HG03457 (cell line): ENCODE results near the gene NIPBL.
A peak's percentile ranks its signal among the peaks of the same experiment; 100 is the strongest.
"Not testable (repeated sequence)": the region's sequence is repeated elsewhere in the genome, so short reads cannot be mapped to it uniquely, and the experiment has no call there.

Source experiments
- ATAC-seq: cut with Tn5 transposase; IDR thresholded peaks from one replicate; pipeline ENCODE4 v1.9.1; 2021; ENCODE audit warnings: moderate number of reproducible peaks; ENCODE audit not compliant: unreplicated experiment

NIPBL gene

GRCh38 chr5:36876299-36876964 is at the start of gene NIPBL:
Gene NIPBL, plus strand, starts transcription at chr5:36876769. Its CDS starts 76,928 bp downstream, at chr5:36953697.
- peak; percentile 45 for ATAC-seq

- ATAC-seq, result no peak
Measured at GRCh38 chr5:36832274-36832673, 44.3 kb upstream of the NIPBL start.

DNA sequence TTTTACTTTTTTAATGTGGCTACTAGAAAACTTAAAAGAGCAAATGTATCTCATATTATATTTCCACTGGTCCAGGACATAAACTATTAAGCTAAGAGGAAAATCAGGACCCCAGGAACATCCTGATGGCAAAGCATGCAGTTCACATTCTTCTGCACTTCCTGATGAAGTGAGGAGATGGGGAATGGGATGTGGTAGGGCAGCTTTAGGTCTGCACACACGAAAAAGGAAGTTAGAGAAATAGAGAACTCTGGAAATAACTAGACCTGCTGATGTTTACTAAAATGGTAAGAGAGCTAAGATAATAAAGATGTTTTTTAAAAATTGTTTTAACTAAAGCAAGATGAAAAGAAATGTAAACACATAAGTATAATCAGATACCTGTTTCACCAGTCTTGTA is 39.7 kb upstream of the NIPBL start:
- no peak for ATAC-seq

DNA sequence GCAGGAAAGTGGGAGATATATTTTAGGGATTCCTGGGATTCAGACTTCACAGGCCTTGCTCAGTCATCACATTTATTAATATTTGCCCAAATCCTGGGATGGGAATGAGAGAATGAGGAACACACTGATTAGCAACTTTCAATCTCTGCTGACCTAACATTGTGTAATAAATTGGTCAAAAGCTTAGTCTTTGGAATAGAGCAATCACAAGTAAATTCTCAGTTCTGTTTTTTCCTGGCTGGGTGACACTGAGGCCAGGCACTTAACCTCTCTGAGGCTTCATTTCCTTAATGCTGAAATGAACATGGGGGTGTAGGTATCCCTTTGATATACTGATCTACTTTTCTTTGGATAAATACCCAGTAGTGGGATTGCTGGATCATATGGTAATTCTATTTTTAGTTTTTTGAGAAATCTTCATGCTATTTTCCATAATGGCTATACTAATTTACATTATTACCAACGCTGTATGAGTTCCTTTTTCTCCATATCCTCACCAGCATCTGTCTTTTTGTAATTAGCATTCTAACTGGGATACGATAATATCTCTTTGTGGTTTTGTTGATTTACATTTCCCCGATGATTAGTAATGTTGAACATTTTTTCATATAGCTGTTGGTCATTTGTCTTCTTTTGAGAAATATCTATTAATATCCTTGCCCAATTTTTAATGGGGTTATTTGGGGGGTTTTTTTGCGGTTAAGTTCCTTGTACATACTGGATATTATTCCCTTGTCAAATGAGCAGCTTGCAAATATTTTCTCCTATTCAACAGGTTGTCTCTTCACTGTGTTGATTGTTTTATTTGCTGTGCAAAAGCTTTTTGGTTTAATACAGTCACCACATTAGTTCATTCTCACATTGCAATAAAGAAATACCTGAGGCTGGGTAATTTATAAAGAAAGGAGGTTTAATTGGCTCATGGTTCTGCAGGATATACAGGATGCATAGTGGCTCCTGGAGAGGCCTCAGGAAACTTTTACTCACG is 36.8 kb upstream of the NIPBL start:
- no peak for ATAC-seq

- no peak for ATAC-seq
Measured at GRCh38 chr5:36841677-36842076, 34.9 kb upstream of the NIPBL start.

- ATAC-seq, result no peak
Measured at GRCh38 chr5:36842087-36842486, 34.5 kb upstream of the NIPBL start.

DNA sequence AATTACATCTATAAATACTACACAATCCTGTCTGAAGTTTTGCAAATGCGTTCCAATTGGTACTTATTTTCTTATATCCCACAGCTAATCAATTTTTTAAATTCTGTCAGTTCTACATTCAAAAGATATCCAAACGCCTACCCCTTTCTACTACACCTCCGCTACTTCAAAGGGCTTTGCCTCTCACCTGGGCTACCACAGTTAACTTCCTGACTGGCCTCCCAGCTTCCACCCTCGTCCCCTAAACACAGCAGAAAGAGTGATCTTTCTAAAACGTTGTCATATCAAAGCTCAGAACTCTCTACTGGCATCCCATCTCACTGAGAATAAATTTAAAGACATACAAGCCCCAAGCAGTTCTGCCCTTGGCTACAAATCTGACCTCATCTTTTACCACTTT is 32.3 kb upstream of the NIPBL start:
- ATAC-seq, result no peak

DNA sequence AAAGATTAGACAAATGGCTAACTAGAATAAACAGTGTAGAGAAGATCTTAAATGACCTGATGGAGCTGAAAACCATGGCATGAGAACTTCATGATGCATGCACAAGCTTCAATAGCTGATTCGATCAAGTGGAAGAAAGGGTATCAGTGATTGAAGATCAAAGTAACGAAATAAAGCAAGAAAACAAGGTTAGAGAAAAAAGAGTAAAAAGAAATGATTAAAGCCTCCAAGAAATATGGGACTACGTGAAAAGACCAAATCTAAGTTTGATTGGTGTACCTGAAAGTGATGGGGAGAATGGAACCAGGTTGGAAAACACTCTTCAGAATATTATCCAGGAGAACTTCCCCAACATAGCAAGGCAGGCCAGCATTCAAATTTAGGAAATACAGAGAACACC is 28.0 kb upstream of the NIPBL start:
- not testable (repeated sequence) for ATAC-seq

DNA sequence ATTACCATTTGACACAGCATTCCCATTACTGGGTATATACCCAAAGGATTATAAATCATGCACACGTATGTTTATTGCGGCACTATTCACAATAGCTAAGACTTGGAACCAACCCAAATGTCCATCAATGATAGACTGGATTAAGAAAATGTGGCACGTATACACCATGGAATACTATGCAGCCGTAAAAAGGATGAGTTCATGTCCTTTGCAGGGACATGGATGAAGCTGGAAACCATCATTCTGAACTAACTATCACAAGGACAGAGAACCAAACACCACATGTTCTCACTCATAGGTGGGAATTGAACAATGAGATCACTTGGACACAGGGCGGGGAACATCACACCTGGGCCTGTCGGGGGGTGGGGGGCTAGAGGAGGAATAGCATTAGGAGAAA is 23.7 kb upstream of the NIPBL start:
- not testable (repeated sequence) for ATAC-seq

DNA sequence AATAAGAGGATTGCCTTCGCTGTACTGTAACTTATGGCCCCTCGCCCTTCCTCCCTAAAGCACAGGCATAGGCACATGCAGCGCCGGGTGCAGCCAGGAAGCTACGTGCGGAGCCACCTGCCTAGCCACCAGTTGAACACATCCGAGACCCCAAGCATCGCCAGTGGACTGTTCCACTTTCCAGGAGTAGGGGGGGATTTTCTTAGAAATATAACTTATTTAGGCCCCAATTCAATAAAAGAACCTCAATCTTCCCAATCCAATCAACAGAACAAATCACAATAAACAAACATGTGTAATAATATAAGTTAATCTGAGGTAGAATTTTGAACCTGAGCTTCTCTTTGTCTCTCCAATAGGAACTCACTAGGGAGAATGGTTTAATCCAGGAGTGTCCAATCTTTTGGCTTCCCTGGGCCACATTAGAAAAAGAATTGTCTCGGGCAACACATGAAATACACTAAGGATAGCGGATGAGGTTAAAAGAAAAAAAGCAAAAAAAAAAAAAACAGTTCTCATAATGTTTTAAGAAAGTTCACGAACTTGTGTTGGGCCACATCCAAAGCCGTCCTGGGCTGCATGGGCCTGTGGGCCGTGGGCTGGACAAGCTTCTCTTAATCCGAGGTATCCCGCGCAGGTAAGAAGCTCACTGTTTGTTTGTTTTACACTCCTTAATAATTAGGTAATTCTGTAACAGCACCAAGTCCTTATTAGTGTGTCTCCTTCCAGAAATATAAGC is 22.0 kb upstream of the NIPBL start:
- no peak for ATAC-seq

- no peak for ATAC-seq
Measured at GRCh38 chr5:36855141-36855495, 21.5 kb upstream of the NIPBL start.

GRCh38 chr5:36861871-36862270 is 14.7 kb upstream of the NIPBL start:
- ATAC-seq, result no peak

GRCh38 chr5:36870399-36871040 is 6.0 kb upstream of the NIPBL start:
- peak; percentile 51 for ATAC-seq

GRCh38 chr5:36874465-36874864 is 2.1 kb upstream of the NIPBL start:
- ATAC-seq, result no peak

GRCh38 chr5:36875051-36875789 is 1.3 kb upstream of the NIPBL start:
- ATAC-seq, result no peak

DNA sequence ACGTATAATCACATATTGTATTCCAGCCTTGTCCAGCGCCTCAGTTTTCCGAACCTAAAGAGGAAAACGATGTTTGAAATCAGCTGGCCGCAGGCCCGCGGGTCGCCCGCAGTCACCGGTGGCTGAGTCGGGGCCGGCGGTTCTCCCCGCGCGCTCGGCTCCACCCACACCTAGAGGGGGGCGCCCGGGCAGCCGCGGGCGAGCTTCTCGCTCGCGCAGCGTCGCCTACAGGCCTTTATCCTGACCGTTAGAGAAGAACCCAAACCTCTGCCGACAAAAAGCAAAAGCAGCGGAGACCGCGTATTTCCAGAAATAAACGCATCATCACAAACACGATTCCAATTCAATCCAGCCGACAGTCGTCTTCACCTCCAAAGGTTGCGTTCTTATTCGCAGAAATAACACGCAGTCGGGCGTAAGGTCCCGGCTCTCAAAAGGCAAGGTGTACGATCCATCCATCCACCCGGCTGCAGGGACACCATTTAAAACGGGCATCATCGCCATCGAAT is 725 bp upstream of the NIPBL start:
- peak; percentile 45 for ATAC-seq

DNA sequence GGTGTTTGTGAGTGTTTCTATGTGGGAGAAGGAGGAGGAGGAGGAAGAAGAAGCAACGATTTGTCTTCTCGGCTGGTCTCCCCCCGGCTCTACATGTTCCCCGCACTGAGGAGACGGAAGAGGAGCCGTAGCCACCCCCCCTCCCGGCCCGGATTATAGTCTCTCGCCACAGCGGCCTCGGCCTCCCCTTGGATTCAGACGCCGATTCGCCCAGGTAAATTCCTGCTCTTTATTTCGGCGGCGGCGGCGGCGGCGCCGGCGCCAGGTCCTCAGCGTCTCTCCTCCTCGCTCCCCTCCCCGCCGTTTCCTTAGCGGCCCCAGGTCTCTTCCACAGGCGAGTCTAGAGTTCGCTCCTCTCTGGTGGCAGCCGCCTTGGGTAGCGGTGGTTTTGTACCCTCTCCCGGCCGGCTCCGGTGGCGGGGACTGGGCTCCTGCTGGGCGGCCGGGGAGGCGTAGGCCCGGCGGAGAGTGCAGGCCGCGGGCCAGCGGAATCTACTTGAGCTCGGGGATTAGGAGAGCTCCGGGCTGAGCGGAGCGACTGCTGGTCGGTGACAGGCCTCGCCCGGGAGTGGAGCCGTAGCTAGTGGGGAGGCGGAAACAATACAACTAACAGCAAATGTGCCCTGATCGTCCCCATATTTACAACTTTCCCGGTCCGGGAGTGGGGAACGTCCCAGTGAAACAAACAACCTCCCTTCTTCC is 547 bp downstream of the NIPBL start:
- no peak for ATAC-seq

GRCh38 chr5:36877667-36878391 is 1.3 kb downstream of the NIPBL start:
- ATAC-seq, result no peak
